H9 (cell line): ENCODE results near the gene KCNMB2. TPM values are rescaled to one million over a fixed set of nuclear protein-coding genes. Genes with fewer than 3 reads are reported as not detected.

ENCODE experiments used
- DNase-seq: peaks from one replicate; pipeline ENCODE4 v3.0.0-alpha.2; 2017
- H2AFZ ChIP-seq: one replicate; pipeline ENCODE4 v1.6.1; 2013; ENCODE audit warnings: mild to moderate bottlenecking, low read length, control low read depth, moderate library complexity
- H2AK5ac ChIP-seq: 2 replicates; pipeline ENCODE4 v1.6.1; 2013; ENCODE audit warnings: low read length, control low read depth, mixed read lengths; ENCODE audit not compliant: insufficient read length
- H2BK120ac ChIP-seq: one replicate; pipeline ENCODE4 v1.6.1; 2013; ENCODE audit warnings: low read depth, mild to moderate bottlenecking, low read length, control low read depth, inconsistent platforms; ENCODE audit not compliant: poor library complexity, severe bottlenecking
- H2BK12ac ChIP-seq: 2 replicates; pipeline ENCODE4 v1.6.1; 2013; ENCODE audit warnings: low read length, control low read depth, mixed read lengths, low read depth; ENCODE audit not compliant: insufficient read length
- H2BK15ac ChIP-seq: 2 replicates; pipeline ENCODE4 v1.6.1; 2013; ENCODE audit warnings: low read depth, low read length, control low read depth
- H2BK20ac ChIP-seq: one replicate; pipeline ENCODE4 v1.6.1; 2013; ENCODE audit warnings: low read depth, mild to moderate bottlenecking, low read length, control low read depth, inconsistent platforms; ENCODE audit not compliant: poor library complexity, severe bottlenecking
- H2BK5ac ChIP-seq: 2 replicates; pipeline ENCODE4 v1.6.1; 2013; ENCODE audit warnings: low read length, control low read depth, mixed read lengths; ENCODE audit not compliant: insufficient read length
- H3K14ac ChIP-seq: 2 replicates; pipeline ENCODE4 v1.6.1; 2013; ENCODE audit warnings: low read length, control low read depth; ENCODE audit not compliant: insufficient read depth
- H3K18ac ChIP-seq: 2 replicates; pipeline ENCODE4 v1.6.1; 2013; ENCODE audit warnings: low read depth, mild to moderate bottlenecking, mixed read lengths, low read length, control low read depth; ENCODE audit not compliant: insufficient read length
- H3K23ac ChIP-seq: 2 replicates; pipeline ENCODE4 v1.6.1; 2013; ENCODE audit warnings: low read length, control low read depth, mixed read lengths, low read depth; ENCODE audit not compliant: insufficient read length
- H3K23me2 ChIP-seq: 2 replicates; pipeline ENCODE4 v1.6.1; 2013; ENCODE audit warnings: low read depth, mild to moderate bottlenecking, mixed read lengths, low read length, control low read depth; ENCODE audit not compliant: insufficient read length, poor library complexity, severe bottlenecking
- H3K27ac ChIP-seq: 2 replicates; pipeline ENCODE4 v1.5.1; 2013; ENCODE audit warnings: low read length, control low read depth, mixed read lengths, low read depth; ENCODE audit not compliant: insufficient read length
- H3K27me3 ChIP-seq: 2 replicates; pipeline ENCODE4 v1.6.1; 2013; ENCODE audit warnings: low read length, control low read depth, inconsistent platforms; ENCODE audit not compliant: insufficient read depth
- H3K4ac ChIP-seq: 2 replicates; pipeline ENCODE4 v1.6.1; 2013; ENCODE audit warnings: low read depth, mild to moderate bottlenecking, control low read depth, inconsistent platforms, low read length, moderate library complexity
- H3K4me1 ChIP-seq: 2 replicates; pipeline ENCODE4 v1.6.1; 2013; ENCODE audit warnings: low read length, control low read depth, inconsistent platforms; ENCODE audit not compliant: insufficient read depth
- H3K4me2 ChIP-seq: 2 replicates; pipeline ENCODE4 v1.6.1; 2013; ENCODE audit warnings: low read length, control low read depth, mixed read lengths; ENCODE audit not compliant: insufficient read length, insufficient read depth
- H3K56ac ChIP-seq: 2 replicates; pipeline ENCODE4 v1.6.1; 2013; ENCODE audit warnings: low read depth, mild to moderate bottlenecking, mixed read lengths, low read length, control low read depth; ENCODE audit not compliant: insufficient read length
- H3K79me1 ChIP-seq: 2 replicates; pipeline ENCODE4 v1.6.1; 2013; ENCODE audit warnings: low read depth, mild to moderate bottlenecking, moderate library complexity, low read length, control low read depth, inconsistent platforms; ENCODE audit not compliant: insufficient read depth, poor library complexity, severe bottlenecking
- H3K79me2 ChIP-seq: 2 replicates; pipeline ENCODE4 v1.6.1; 2013; ENCODE audit warnings: low read length, control low read depth, inconsistent platforms; ENCODE audit not compliant: insufficient read depth
- H3K9ac ChIP-seq: 2 replicates; pipeline ENCODE4 v1.6.1; 2013; ENCODE audit warnings: low read length, control low read depth, mixed read lengths; ENCODE audit not compliant: insufficient read length; ENCODE audit errors: extremely low read depth
- H3K9me3 ChIP-seq: one replicate; pipeline ENCODE4 v1.6.1; 2013; ENCODE audit warnings: low read depth, low read length, inconsistent platforms; ENCODE audit not compliant: control insufficient read depth
- H3T11ph ChIP-seq: one replicate; pipeline ENCODE4 v1.6.1; 2013; ENCODE audit warnings: mild to moderate bottlenecking, low read length, control low read depth, inconsistent platforms
- H4K20me1 ChIP-seq: one replicate; pipeline ENCODE4 v1.6.1; 2013; ENCODE audit not compliant: control insufficient read depth, insufficient read length, insufficient read depth
- H4K5ac ChIP-seq: 2 replicates; pipeline ENCODE4 v1.6.1; 2013; ENCODE audit warnings: low read depth, mild to moderate bottlenecking, mixed read lengths, low read length, control low read depth; ENCODE audit not compliant: insufficient read length
- H4K8ac ChIP-seq: replicated peaks from 2 replicates; pipeline ENCODE4 v1.6.1; 2013; ENCODE audit warnings: low read length, control low read depth, mixed read lengths, low read depth; ENCODE audit not compliant: insufficient read length
- H4K91ac ChIP-seq: 2 replicates; pipeline ENCODE4 v1.6.1; 2013; ENCODE audit warnings: low read depth, mild to moderate bottlenecking, moderate library complexity, mixed read lengths, low read length, control low read depth; ENCODE audit not compliant: insufficient read length
- H3K27ac Mint-ChIP-seq, 3 experiments: 2 replicates in 2 of 3; 3 replicates in 1 of 3; pipeline ENCODE4 v1.8.0; 2020 to 2021; ENCODE audit warnings: mixed read lengths in 3 of 3, mild to moderate bottlenecking in 1 of 3, moderate library complexity in 1 of 3
- H3K27me3 Mint-ChIP-seq: 2 replicates; pipeline ENCODE4 v1.8.0; 2021; ENCODE audit warnings: low read depth, mild to moderate bottlenecking, moderate library complexity, mixed read lengths
- H3K36me3 Mint-ChIP-seq, 3 experiments: 2 replicates in 2 of 3; 3 replicates in 1 of 3; pipeline ENCODE4 v1.8.0; 2020 to 2021; ENCODE audit warnings: low read depth in 3 of 3, mixed read lengths in 3 of 3; ENCODE audit not compliant: insufficient read depth in 1 of 3
- H3K4me1 Mint-ChIP-seq, 2 experiments: 2 replicates each; pipeline ENCODE4 v1.8.0; 2020; ENCODE audit warnings: mixed read lengths in 2 of 2
- H3K4me3 Mint-ChIP-seq, 2 experiments: 2 replicates in 1 of 2; 3 replicates in 1 of 2; pipeline ENCODE4 v1.8.0; 2020 to 2021; ENCODE audit warnings: mild to moderate bottlenecking in 2 of 2, mixed read lengths in 2 of 2, moderate library complexity in 1 of 2
- H3K9me3 Mint-ChIP-seq, 2 experiments: 2 replicates in 1 of 2; 3 replicates in 1 of 2; pipeline ENCODE4 v1.8.0; 2020; ENCODE audit warnings: mild to moderate bottlenecking in 2 of 2, mixed read lengths in 2 of 2, moderate library complexity in 1 of 2
- CTCF ChIP-seq: fragments of 200-600 bp; sonication (generic); conservative IDR thresholded peaks from 3 replicates; pipeline ENCODE4 v1.8.0; 2021; ENCODE audit warnings: antibody characterized with exemption, mild to moderate bottlenecking
- total RNA-seq: library from RNA; stranded (reverse); gene quantifications from 2 replicates; pipeline ENCODE4 v1.2.1, GENCODE V29; 2021

KCNMB2 gene
- total RNA-seq, 1 experiment from 2014 or later: not detected

GRCh38 chr3:178529606-178530225, 6.5 kb upstream of the KCNMB2 start:
- TF ChIP-seq CTCF: no peak
- no peaks in the 10 kb centered on the region for H3K23me2 ChIP-seq
- H2AFZ ChIP-seq: no peak overlapping the region
- no peak overlapping the region for H3K4me3 Mint-ChIP-seq
- H4K5ac ChIP-seq: no peak overlapping the region
- no peaks in the 10 kb centered on the region for H3K27me3 ChIP-seq
- no peak overlapping the region for H2BK120ac ChIP-seq
- H3K9ac ChIP-seq: no peak overlapping the region
- no peaks in the 10 kb centered on the region for H3K79me1 ChIP-seq
- no peaks in the 10 kb centered on the region; the same call in 1 of the 2 replicates for H3K4me1 ChIP-seq
- no peaks in the 10 kb centered on the region for H4K20me1 ChIP-seq
- H4K91ac ChIP-seq: no peak overlapping the region
- peaks cover 8 to 15% of the 10 kb centered on the region in 2 experiments for H3K4me1 Mint-ChIP-seq
- H4K8ac ChIP-seq: no peak overlapping the region
- peaks cover 2 to 3% of the 10 kb centered on the region in 2 experiments; a peak in 3 of 5 replicates for H3K9me3 Mint-ChIP-seq
- no peaks in the 10 kb centered on the region for H3K9me3 ChIP-seq
- no peaks in the 10 kb centered on the region for H3K27me3 Mint-ChIP-seq
- no peak overlapping the region for H3K4ac ChIP-seq
- no peak overlapping the region for H3K56ac ChIP-seq
- no peak overlapping the region for H2BK15ac ChIP-seq
- H3K27ac ChIP-seq: no peak overlapping the region
- H2BK5ac ChIP-seq: no peak overlapping the region
- no peak overlapping the region for H2BK20ac ChIP-seq
- no peak for DNase-seq
- H2AK5ac ChIP-seq: no peak overlapping the region
- H3K79me2 ChIP-seq: no peaks in the 10 kb centered on the region
- H2BK12ac ChIP-seq: no peak overlapping the region
- no peak overlapping the region for H3K4me2 ChIP-seq
- H3K14ac ChIP-seq: no peak overlapping the region
- H3K18ac ChIP-seq: no peak overlapping the region
- H3T11ph ChIP-seq: no peak overlapping the region
- peaks cover 0 to 8% (median 2%) of the 10 kb centered on the region in 3 experiments; a peak in 4 of 7 replicates for H3K36me3 Mint-ChIP-seq
- no peak overlapping the region for H3K27ac Mint-ChIP-seq
- H3K23ac ChIP-seq: no peak overlapping the region
